HG02642 (cell line): ENCODE results near the gene C1orf122.

Experiments used
- ATAC-seq: cut with Tn5 transposase; IDR thresholded peaks from one replicate; pipeline ENCODE4 v1.9.1; 2021; ENCODE audit warnings: mild to moderate bottlenecking; ENCODE audit not compliant: unreplicated experiment, poor library complexity

The C1orf122 gene

GRCh38 chr1:37840711-37841110, 33.1 kb downstream of the C1orf122 start:
- ATAC-seq, result no peak

GRCh38 chr1:37841652-37842051, 34.1 kb downstream of the C1orf122 start:
- no peak for ATAC-seq

GRCh38 chr1:37844536-37844935, 36.9 kb downstream of the C1orf122 start:
- no peak for ATAC-seq

- ATAC-seq, result no peak
These were observed 37.6 kb downstream of the C1orf122 start for GRCh38 chr1:37845049-37845646.

GRCh38 chr1:37845786-37846185, 38.2 kb downstream of the C1orf122 start:
- no peak for ATAC-seq

- ATAC-seq, result no peak
These were observed 39.2 kb downstream of the C1orf122 start for GRCh38 chr1:37846647-37847339.

- ATAC-seq, result no peak
These were observed 41.9 kb downstream of the C1orf122 start for GRCh38 chr1:37849480-37849879.

- ATAC-seq, result no peak
These were observed 42.9 kb downstream of the C1orf122 start for GRCh38 chr1:37850352-37850955.

- ATAC-seq, result no peak
These were observed 43.7 kb downstream of the C1orf122 start for GRCh38 chr1:37851262-37851661.

- no peak for ATAC-seq
These were observed 44.2 kb downstream of the C1orf122 start for GRCh38 chr1:37851782-37852210.

GRCh38 chr1:37853157-37853556, 45.6 kb downstream of the C1orf122 start:
- ATAC-seq, result no peak

GRCh38 chr1:37854406-37854805, 46.8 kb downstream of the C1orf122 start:
- ATAC-seq, result no peak
